ENCODE data around the gene NEK6.

- TF ChIP-seq CTCF (IDR thresholded peaks at IDR 0.05) = no peak
- TF ChIP-seq POLR2A (IDR thresholded peaks at IDR 0.05) = no peak
These were observed 48.5 kb downstream of the NEK6 start for GRCh38 chr9:124306098-124306735.

Data from adrenal gland (tissue), 5 donors.